HG02759 (cell line): Measurements from ENCODE around the gene SLC9A3.

ENCODE experiments used
- ATAC-seq: cut with Tn5 transposase; IDR thresholded peaks from one replicate; pipeline ENCODE4 v1.9.1; 2021; ENCODE audit warnings: mild to moderate bottlenecking, moderate library complexity; ENCODE audit not compliant: unreplicated experiment

SLC9A3 gene

GRCh38 chr5:539469-540070 is 15.3 kb upstream of the SLC9A3 start:
- ATAC-seq, result no peak

GRCh38 chr5:538801-539468 is 14.7 kb upstream of the SLC9A3 start:
- no peak for ATAC-seq

- ATAC-seq, result no peak
These were observed 14.1 kb upstream of the SLC9A3 start for GRCh38 chr5:538271-538771.

GRCh38 chr5:537621-538071 is 13.4 kb upstream of the SLC9A3 start:
- ATAC-seq, result no peak

GRCh38 chr5:537098-537497 is 12.8 kb upstream of the SLC9A3 start:
- no peak for ATAC-seq

- no peak for ATAC-seq
These were observed 11.8 kb upstream of the SLC9A3 start for GRCh38 chr5:535846-536698.

- no peak for ATAC-seq
These were observed 10.8 kb upstream of the SLC9A3 start for GRCh38 chr5:534743-535671.

- ATAC-seq, result no peak
These were observed 9.9 kb upstream of the SLC9A3 start for GRCh38 chr5:533955-534742.

- no peak for ATAC-seq
These were observed 9.2 kb upstream of the SLC9A3 start for GRCh38 chr5:533243-533954.

GRCh38 chr5:532521-533242 is 8.4 kb upstream of the SLC9A3 start:
- ATAC-seq, result no peak

GRCh38 chr5:531749-532315 is 7.6 kb upstream of the SLC9A3 start:
- ATAC-seq, result no peak

GRCh38 chr5:531101-531748 is 7.0 kb upstream of the SLC9A3 start:
- no peak for ATAC-seq

GRCh38 chr5:530001-530955 is 6.0 kb upstream of the SLC9A3 start:
- no peak for ATAC-seq

- ATAC-seq, result no peak
These were observed 4.6 kb upstream of the SLC9A3 start for GRCh38 chr5:528629-529511.
